HG02610 (cell line): ENCODE measurements around the gene RSPRY1.
"Not testable (repeated sequence)": the region's sequence is repeated elsewhere in the genome, so short reads cannot be mapped to it uniquely, and the experiment has no call there.

Experiments
- ATAC-seq: cut with Tn5 transposase; IDR thresholded peaks from one replicate; pipeline ENCODE4 v1.9.1; 2021; ENCODE audit warnings: mild to moderate bottlenecking, moderate library complexity; ENCODE audit not compliant: unreplicated experiment

The RSPRY1 gene

DNA sequence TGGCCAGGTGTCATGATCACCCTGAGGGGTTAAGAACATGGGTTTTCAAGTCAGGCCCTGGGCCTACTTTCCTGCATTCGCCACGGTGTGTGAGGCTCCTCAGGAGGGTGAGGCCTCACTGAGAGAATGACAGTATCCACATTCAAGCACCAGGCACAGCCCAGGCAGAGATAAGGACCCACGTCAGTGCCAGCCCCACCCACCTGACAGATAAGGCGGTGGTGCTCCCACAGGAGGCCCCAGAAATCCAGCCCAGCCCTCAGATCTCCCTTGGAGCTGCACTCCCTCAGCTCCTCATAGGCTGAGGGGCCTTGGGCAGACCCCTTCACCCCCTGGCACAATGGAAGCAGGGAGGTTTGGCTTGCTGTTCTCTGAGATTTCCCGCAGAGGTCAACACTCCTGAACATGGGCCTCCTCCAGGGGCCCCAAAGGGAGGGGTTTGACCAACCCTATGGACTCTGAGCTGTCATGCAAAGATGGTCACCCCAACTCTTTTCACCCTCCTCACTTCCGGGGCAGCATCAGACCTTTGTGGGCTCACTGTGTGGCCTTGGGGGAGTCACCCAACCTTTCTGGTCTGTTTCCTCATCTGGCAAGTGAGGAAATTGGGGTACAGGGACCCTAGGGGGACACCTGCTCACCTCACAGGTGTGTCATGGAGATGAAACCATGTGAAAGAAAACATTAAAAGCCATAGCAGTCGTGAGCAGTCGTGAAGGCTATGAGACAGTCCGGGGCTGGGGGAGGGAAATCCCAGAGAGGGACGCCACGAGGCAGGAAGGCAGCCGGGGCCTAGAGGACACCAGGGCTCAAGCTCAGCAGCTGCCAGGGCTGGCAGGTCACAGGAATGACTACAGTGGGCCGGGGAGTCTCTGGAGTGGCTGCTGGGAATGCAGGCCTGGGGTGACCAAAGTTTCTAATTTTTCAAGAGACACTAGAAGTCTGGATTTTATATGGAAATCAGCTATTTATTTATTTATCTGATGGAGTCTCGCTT lies 83.0 kb downstream of the RSPRY1 start:
- ATAC-seq: no peak

DNA sequence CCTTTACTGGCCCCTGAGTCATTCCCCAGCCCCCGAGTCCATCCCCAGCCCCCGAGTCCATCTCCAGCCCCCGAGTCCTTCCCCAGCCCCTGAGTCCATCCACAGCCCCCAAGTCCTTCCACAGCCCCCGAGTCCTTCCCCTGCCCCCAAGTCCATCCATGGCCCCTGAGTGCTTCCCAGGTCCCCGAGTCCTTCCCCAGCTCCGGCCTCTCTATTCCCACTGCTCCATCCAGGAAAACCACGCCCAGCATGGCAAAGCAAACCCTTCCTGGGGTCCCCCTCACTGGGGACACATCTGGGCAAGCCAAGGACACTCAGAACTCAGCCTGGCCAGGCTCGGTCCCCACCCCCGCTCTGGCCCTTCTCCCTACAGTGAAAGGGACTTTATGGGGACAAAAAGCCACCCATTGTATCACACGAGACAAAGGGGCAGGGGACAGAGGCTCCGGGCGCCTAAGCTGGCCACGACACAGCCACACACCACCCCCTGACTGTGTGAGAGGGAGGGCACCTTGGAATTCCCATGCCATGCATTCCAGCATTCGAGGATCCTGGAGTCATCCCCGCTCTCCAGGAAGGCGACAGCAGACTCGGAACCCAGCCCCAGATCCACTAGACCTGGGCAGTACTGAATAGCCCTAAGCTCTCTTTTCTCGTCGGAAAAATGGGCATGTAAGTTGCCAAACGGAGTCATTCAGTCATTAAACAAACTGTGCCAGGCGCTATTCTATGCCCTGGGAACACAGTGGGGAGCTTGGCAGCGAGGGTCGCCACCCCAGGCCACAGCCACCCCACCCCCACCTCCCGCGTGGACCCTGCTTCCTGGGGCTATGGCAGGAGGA lies 84.3 kb downstream of the RSPRY1 start:
- no peak for ATAC-seq

DNA sequence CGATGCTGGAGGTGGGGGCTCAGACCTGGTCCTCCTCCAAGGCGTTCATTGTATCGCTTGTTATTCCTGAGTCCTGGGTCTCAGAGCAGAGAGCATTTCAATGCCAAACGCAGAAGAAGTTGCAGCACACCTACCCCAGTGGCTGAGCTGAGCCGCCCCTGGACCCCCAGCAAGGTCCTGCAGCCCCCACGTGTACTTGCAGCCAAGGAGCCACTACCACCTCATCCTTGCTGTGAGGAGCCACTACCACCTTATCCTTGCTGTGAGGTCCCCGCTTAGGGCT lies 84.9 kb downstream of the RSPRY1 start:
- ATAC-seq: no peak

DNA sequence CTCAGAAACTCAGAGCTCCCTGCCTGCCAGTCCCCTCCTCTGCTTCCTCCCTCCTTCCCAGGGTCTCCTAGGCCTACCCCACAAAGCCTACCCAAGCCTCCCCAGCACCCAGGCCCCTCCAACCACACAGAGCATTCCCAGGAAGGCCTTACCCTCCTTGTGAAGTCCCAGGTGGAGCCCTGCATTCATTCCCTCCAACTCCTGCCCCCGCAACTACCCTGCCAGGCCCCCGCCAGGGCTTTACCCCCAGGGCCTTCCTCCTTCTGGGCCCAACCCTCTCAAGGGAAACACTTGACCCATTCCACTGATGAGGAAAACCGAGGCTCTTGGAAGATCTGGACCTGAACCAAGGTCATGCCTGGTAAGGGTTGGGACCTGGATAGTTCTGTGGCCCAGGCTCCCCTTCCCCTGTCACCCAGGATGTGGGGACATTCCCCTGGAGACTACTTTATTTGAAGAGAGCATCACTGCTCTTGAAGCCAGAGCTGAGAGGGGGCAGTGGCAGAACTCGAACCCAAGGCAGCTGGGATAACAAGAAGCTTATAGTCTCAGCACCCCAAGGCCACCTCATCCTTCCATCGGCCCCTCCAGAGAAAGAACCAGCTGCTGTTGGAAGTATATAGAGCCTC lies 85.9 kb downstream of the RSPRY1 start:
- no peak for ATAC-seq

DNA sequence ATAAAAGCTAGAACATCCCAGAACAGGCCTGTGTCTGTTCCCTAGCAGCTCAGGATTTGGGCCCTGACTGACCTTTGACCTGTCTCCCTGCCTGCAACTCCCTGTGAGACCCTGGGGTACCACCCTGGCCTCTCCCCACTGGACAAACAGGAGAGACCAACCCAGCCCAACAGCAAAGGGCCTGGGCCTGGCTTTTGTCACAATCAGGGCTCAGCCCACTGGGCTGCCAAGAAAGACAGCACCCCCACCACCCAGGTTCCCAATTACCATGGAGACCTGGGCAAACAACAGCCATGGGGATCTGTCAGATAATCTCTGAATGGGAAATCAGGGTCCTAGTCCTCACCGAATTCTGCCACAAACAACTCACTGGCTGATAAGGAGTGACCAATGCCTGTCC lies 87.2 kb downstream of the RSPRY1 start:
- ATAC-seq: no peak

DNA sequence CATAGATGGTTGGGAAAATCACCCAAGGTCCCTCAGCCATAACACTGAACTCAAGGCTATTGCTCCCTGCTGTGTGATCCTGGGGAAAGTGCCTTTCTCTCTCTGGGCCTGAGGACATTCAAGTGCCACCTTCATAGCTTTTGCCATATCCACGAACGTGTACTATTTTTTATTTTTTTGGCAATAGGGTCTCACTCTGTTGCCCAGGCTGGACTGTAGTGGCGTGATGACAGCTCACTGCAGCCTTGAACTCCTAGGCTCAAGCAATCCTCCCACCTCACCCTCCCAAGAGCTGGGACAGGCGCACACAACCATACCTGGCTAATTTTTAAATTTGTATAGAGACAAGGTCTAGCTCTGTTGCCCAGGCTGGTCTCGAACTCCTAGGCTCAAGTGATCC lies 87.7 kb downstream of the RSPRY1 start:
- no peak for ATAC-seq

DNA sequence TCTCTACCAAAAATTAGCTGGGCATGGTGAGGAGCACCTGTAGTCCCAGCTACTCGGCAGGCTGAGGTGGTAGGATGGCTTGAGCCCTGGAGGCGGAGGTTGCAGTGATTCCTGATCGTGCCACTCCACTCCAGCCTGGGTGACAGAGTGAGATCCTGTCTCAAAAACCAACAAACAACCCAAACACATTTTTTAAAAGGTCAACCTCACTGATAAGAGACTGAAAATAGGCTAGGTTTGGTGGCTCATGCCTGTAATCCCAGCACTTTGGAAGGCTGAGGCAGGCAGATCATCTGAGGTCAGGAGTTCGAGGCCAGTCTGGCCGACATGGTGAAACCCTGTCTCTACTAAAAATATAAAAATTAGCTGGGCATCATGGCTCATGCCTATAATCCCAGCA lies 89.8 kb downstream of the RSPRY1 start:
- ATAC-seq: not testable (repeated sequence)

DNA sequence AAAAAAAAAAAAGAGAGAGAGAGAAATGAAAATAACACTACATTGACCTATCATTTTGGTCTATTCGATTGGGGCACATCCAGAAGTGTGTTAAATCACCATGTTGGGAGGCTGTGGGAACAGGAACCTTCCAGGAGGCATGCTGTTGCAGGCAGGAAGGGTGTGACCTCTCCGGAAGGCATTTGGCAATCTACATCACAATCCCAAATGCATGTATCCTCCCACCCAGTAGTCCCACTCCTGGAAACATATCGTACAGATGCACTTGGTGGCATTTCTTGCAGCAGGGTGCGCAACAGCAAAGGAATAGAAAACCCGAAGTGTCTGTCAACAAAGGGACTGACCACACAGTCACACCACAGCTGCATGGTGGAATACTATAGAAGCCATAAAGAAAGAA lies 90.5 kb downstream of the RSPRY1 start:
- ATAC-seq: no peak

DNA sequence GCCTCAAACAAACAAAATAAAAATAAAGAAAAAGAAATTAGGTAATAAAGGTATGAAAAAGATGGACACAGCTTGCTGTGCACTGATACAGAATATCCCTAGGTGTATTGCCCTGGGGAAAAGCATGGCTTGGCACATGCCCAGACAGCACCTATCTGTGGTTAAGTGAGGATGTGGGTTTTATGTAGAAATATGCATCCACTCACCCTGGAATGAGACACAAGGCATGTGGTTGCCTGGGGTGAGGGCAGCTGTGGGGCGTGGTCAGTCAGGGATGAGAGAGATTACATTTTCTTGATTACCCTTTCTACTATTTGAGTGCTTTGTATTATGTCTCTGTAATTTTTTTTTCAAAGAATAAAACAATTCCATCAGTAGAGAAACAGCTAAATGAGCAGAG lies 91.5 kb downstream of the RSPRY1 start:
- ATAC-seq: peak; percentile 38

DNA sequence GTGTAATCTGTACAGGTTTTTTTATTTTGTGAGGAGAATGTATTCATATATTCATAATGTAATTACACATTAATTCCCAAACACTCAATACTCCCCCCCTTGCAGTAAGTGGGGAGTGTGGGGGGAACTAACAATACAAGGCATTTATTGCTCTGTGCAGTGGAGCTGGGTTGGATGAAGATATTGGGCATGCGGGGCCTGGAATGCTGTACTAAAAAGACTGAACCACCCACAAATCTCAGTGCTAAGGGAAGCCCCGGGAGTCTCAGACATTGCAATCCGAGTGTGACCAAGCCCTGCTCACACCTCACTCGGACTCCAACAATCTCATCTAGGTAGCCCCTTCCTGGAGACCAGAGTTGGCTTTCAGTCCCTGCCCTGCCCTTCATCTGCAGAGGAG lies 92.4 kb downstream of the RSPRY1 start:
- ATAC-seq: no peak

DNA sequence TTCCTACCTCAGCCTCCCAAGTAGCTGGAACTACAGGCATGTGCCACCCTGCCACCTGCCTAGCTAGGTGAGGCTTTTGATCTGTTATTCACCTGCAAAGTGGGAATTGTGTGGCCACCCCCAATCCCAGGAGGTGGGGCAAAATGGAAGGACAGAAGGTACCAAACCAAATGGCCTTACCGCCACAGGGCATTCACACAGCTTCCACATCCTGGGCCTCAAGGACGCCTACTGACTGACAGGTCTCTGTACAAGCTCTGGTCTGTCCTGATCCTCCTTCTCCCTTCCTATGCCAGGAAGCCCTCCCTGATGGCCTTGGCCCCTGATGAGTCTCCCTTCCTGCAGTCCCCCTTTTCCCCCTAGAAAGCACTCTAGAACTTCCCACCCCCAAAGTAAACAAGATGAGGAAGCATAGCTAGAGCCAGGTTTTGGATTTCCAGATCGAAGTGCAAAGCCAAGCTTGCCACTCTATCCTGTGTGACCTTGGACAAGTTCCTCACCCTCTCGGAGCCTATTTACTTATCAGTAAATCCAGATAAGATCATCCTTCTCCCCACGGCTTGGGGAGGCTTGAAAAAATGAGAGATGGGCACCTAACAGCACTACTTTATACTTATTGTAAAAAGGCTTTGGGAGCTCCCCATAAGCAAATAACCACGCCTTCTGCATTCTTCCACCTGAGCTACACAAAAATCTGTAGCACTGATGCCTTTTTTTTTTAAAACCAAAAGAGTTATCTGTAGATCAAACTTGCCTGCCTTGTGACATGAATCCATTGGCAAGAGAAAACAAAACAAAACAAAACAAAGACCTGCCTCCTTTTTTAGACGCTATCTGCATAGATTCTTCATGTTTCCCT lies 93.9 kb downstream of the RSPRY1 start:
- no peak for ATAC-seq

DNA sequence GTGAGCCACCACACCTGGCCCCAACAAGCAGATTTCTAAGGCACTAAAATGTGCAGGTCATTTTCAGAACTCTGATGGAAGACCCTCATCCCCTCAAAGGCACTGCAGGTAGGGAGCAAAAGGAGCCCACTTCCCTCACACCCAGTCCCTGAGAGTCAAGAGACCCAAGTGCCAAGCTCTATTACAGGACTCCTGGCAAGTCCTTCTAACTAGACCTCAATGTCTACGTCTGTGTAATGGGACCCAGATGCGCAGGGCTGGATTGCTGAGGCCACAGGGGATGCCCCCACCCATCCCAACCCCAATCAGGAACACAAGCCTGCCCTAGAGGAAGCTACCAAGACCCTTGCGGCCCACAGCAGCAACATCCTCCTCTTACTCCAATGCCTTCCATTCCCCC lies 95.7 kb downstream of the RSPRY1 start:
- ATAC-seq: no peak

DNA sequence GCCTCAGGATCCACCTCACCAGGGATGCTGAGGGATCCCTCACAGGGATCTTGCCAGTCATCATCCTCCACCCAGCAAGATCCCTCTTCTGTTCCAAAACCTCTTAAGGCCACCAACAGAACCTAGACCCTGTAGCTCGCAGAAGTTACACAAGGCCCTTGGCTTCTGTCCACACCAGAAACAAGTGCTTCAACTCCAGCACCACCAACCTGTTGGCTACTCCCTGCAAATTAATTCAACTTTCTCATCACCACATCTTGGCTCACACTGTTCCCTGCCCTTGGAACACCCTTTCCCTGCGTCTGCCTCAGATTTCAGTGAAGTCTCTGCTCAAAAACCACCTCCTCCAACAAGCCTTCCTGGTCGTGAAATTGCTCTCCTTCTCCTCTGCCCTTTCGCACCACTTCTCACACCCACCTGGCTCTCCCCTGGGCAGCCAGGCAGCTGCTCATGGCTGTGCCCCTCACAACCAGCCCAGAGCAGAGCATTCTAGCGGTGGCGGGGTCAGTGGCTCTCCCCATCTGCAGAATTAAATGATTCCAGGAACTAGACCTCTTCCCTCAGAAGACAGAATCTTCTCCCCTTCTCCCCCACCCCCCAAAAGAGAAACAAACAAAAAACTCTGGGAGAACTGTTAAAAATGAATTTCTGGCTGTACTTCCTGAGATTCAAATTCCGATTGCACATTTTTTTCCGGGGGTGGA lies 96.5 kb downstream of the RSPRY1 start:
- no peak for ATAC-seq

DNA sequence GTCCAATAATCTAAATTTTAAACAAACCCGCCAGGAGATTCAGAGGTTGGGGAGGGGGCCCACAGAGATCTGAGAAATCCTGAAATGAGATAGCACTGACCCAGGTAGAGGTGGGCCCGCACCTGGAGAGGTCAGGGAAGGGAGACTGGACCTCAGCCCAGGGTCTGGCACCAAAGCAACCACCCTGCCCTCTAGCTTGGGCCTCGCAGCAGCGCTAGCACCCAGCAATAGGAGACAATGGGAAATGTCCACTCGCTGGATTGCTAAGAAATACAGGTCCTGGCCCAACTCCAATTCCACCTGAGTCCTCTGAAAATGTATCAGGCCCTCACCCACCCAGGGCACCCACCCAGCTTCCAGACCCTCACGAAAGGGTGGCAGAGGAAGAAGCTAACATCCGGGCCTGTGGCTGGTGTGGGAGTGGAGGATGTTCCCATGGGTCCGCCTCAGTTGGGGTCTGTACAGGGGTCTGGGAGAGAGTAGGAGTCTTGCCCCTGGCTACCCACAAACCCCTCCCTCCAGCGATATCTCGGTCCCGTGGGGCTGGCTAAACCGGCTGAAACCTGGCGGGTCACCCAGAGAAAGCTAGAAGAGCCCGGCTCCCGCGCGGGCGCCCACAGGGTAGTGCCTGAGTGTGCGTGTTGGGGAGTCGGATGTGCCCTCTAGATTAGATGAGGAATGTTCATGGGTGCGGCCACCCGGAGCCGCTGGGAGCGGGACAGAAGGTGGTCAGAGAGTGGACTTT lies 97.3 kb downstream of the RSPRY1 start:
- ATAC-seq: no peak

DNA sequence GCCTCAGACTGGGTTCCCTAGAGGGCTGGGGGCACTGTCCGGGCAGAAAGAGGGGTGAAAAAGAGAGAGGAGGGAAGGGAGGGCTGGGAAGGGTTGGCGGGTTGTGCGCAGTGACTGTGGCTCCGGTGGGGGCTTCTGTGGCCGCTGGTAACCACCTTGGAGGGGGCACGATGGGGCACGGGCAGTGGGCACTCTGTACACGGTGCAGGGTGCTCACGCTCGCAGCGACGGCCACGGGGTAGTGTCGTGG lies 97.8 kb downstream of the RSPRY1 start:
- no peak for ATAC-seq

DNA sequence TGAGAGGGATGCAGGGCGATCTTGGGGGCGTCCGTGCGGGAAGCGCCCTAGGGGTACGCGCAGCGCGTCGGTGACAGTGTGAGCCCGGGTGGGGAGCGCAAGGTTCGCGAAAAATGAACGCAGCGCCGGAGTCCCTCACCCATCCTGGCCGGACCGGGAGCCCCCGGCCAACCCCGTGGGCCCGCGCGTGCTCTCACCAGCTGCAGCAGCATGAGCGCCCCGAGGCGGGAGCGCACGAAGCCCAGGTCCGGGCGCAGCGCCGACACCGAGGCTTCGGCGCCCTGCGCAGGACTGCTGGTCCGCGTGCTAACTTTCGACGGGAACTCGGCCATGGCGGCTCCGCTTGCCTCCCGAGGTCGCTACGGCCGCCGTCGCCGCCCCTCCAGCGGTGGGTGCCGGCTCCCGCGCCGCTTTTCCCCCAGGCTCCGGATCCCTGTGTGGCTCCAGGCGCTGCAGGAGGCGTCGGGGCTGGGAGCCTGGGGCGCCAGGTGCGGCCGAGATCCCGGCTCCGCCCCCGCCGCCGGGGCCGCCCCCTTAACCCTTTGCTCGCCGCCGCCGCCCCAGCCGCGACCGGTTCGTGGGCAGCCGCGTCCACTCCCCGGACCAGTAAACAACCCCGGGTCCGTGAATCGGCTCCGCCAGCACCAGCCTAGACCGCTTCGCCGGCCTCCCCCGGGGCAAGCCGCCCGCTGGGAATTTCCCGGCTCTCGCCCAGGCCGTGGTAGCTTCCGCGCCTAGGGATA lies 98.3 kb downstream of the RSPRY1 start, which contains the start of gene PLLP:
TSS of gene PLLP (minus strand) at position 464 of the 743 bp plus-strand sequence. CDS start at position 332, 132 bp downstream.
- ATAC-seq: no peak

DNA sequence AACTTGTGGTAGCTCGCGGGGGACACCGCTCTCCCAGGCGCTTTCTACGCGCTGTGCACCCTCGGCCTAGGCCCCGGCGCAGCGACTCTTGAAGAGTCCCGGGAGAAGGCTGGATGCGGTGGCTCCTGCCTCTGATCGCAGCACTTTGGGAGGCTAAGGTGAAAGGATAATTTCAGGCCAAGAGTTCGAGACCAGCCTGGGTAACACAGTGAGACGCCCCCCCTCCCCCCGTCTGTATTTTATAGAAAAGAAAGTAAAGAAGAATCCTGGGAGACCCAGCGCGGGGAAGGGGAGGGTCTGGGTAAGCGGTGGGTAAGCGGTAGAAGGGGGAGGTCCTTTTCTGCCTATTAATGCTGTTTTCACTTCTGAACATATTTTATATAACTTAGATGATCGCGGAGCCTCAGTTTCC lies 98.8 kb downstream of the RSPRY1 start:
- ATAC-seq: no peak

DNA sequence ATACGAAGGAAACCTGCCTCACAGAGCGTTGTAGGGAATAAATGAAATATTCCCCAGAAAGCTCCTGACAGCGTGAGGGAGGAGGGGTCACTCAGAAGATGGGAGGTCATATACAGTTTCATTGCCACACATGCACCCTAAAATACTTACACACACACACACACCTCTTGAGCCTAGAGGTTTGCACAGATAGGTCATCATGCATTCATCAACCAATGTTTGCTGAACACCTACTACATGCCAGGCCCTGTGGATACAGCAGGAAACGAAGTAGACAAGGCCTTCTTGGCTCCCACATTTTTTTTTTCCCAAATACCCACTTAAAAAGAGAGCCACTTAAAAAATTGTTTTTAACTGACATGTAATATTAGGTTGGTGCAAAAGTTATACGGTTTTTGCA lies 99.2 kb downstream of the RSPRY1 start:
- no peak for ATAC-seq
